Neural cell (in vitro differentiated cells): Measurements from ENCODE around the gene RNF7. TPM values are rescaled to one million over a fixed set of nuclear protein-coding genes. Genes with fewer than 3 reads are reported as not detected.
"Not testable (repeated sequence)": the region's sequence is repeated elsewhere in the genome, so short reads cannot be mapped to it uniquely, and the experiment has no call there.

Experiments
- H2AFZ ChIP-seq: fragments of 200-600, 300-800 bp; sonication (generic), shearing (Covaris generic); 2 replicates; pipeline ENCODE4 v1.6.0; 2014; ENCODE audit warnings: low read depth, mild to moderate bottlenecking, antibody characterized with exemption, low read length, moderate library complexity
- H3F3A ChIP-seq: fragments of 200-600 bp; shearing (Covaris generic); 2 replicates; pipeline ENCODE4 v1.6.1; 2016; ENCODE audit warnings: mild to moderate bottlenecking, moderate library complexity, mixed read lengths, antibody characterized with exemption, low read length; ENCODE audit not compliant: insufficient read depth, poor library complexity, severe bottlenecking
- H3K27ac ChIP-seq: fragments of 200-600, 300-800 bp; sonication (generic), shearing (Covaris generic); 2 replicates; pipeline ENCODE4 v1.5.1; 2014; ENCODE audit warnings: mild to moderate bottlenecking, low read length, moderate library complexity
- H3K27me3 ChIP-seq: fragments of 300-800, 200-600 bp; sonication (generic), shearing (Covaris generic); 2 replicates; pipeline ENCODE4 v1.6.0; 2014; ENCODE audit warnings: mild to moderate bottlenecking, low read depth, low read length, moderate library complexity; ENCODE audit not compliant: insufficient read depth
- H3K36me3 ChIP-seq: fragments of 300-800, 200-600 bp; sonication (generic), shearing (Covaris generic); 2 replicates; pipeline ENCODE4 v1.5.1; 2014; ENCODE audit warnings: mild to moderate bottlenecking, antibody characterized with exemption, low read length, moderate library complexity; ENCODE audit not compliant: insufficient read depth
- H3K4me2 ChIP-seq: fragments of 300-800, 200-600 bp; sonication (generic), shearing (Covaris generic); 2 replicates; pipeline ENCODE4 v1.6.0; 2014; ENCODE audit warnings: mild to moderate bottlenecking, low read length
- H3K4me3 ChIP-seq: fragments of 300-800, 200-600 bp; sonication (generic), shearing (Covaris generic); 2 replicates; pipeline ENCODE4 v1.5.1; 2014; ENCODE audit warnings: mild to moderate bottlenecking, low read length, moderate library complexity
- H3K79me2 ChIP-seq: fragments of 200-600 bp; shearing (Covaris generic); replicated peaks from 2 replicates; pipeline ENCODE4 v1.6.0; 2014; ENCODE audit warnings: mild to moderate bottlenecking, low read length, moderate library complexity; ENCODE audit not compliant: insufficient read depth
- H3K9ac ChIP-seq: fragments of 300-800, 200-600 bp; sonication (generic), shearing (Covaris generic); 2 replicates; pipeline ENCODE4 v1.6.1; 2016; ENCODE audit warnings: mild to moderate bottlenecking, low read length, mixed read lengths
- H3K9me2 ChIP-seq: fragments of 200-600 bp; shearing (Covaris generic); 2 replicates; pipeline ENCODE4 v1.6.1; 2016; ENCODE audit warnings: mild to moderate bottlenecking, low read length, mixed read lengths; ENCODE audit not compliant: insufficient read depth
- H3K9me3 ChIP-seq: fragments of 200-600, 300-800 bp; sonication (generic), shearing (Covaris generic); 2 replicates; pipeline ENCODE4 v1.6.1; 2016; ENCODE audit warnings: mild to moderate bottlenecking, mixed run types, low read length, moderate library complexity, mixed read lengths
- H4K20me1 ChIP-seq: fragments of 200-600 bp; shearing (Covaris generic); 2 replicates; pipeline ENCODE4 v1.6.1; 2016; ENCODE audit warnings: mild to moderate bottlenecking, mixed run types; ENCODE audit not compliant: insufficient read depth
- CTCF ChIP-seq: fragments of 450-650 bp; IDR thresholded peaks from 2 replicates; pipeline ENCODE4 v1.5.1; 2014; ENCODE audit warnings: antibody characterized with exemption, mild to moderate bottlenecking, moderate library complexity; ENCODE audit not compliant: poor library complexity, severe bottlenecking
- EP300 ChIP-seq: fragments of 450-650 bp; conservative IDR thresholded peaks from 2 replicates; pipeline ENCODE4 v1.6.1; 2014; ENCODE audit warnings: antibody characterized with exemption, mild to moderate bottlenecking, moderate library complexity; ENCODE audit not compliant: poor library complexity, severe bottlenecking
- EZH2 ChIP-seq: fragments of 200-600, 300-800 bp; shearing (Covaris generic), sonication (generic); IDR thresholded peaks from 2 replicates; pipeline ENCODE4 v1.6.1; 2014; ENCODE audit warnings: antibody characterized with exemption, low read length, borderline replicate concordance, mild to moderate bottlenecking; ENCODE audit not compliant: insufficient read depth, poor library complexity, severe bottlenecking
- MXI1 ChIP-seq: fragments of 450-650 bp; conservative IDR thresholded peaks from 2 replicates; pipeline ENCODE4 v1.6.1; 2014; ENCODE audit warnings: antibody characterized with exemption, mild to moderate bottlenecking; ENCODE audit not compliant: poor library complexity, severe bottlenecking
- POLR2AphosphoS5 ChIP-seq: IDR thresholded peaks from 2 replicates; pipeline ENCODE4 v1.6.1; 2012
- RAD21 ChIP-seq: fragments of 450-650 bp; conservative IDR thresholded peaks from 2 replicates; pipeline ENCODE4 v1.6.1; 2014; ENCODE audit warnings: antibody characterized with exemption, mild to moderate bottlenecking, moderate library complexity
- SMC3 ChIP-seq: fragments of 450-650 bp; conservative IDR thresholded peaks from 2 replicates; pipeline ENCODE4 v1.6.1; 2014; ENCODE audit warnings: antibody characterized with exemption, mild to moderate bottlenecking, moderate library complexity; ENCODE audit not compliant: poor library complexity
- TAF1 ChIP-seq: IDR thresholded peaks from 2 replicates; pipeline ENCODE4 v1.6.1; 2012; ENCODE audit warnings: low read depth
- polyA minus RNA-seq: library from RNA; depleted of rRNA, polyadenylated mRNA; stranded (reverse); fragments of >200 nt; gene quantifications from 2 replicates; pipeline ENCODE4 v1.2.3, GENCODE V29; 2014
- polyA plus RNA-seq: library from polyadenylated mRNA; depleted of rRNA; stranded (reverse); fragments of >200 nt; gene quantifications from 2 replicates; pipeline ENCODE4 v1.2.3, GENCODE V29; 2014
- TF ChIP-seq, protein P1 (sequence below): IDR thresholded peaks from 2 replicates; pipeline ENCODE4 v1.6.1; 2012; ENCODE audit warnings: borderline replicate concordance

RNF7 gene
- 170 and 192 TPM in 2 replicates for polyA plus RNA-seq
- polyA minus RNA-seq = 47.0 and 58.0 TPM in 2 replicates

DNA sequence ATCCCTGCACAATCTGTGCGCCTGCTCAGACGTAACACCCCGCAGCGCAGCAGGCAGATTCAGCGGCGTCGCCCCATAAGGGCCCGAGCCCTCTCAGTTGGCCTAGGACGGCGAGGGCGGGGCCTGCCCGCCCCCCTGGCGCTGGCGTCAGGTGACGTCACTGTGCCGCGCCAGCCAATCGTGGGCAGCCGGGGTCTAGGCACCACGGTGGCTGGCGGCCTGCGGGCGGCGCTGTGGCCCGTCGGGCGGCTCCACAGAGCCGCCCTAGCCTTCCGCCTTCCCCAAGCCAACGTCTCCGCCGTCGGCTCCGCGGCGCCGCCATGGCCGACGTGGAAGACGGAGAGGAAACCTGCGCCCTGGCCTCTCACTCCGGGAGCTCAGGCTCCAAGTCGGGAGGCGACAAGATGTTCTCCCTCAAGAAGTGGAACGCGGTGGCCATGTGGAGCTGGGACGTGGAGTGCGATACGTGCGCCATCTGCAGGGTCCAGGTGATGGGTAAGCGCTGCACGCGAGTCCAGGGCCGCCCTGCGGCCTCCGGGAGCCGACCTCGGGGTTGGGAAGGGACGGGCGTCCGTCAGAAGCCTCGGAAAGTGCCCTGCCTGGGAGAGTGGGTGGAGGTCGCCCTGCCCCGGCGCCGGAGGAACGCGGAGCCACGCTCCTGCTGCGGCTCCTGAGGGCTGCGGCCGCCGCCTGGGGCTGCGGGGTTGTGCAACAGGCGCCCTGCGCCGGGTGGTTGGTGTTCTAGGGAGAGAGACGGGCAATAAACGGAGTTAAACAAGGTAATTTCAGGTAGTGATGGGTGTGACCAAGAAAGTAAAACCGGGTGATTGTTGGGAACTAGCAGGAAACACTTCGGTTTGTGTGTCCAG is at the start of gene RNF7:
TSS of gene RNF7 (plus strand) at position 277 of the 869 bp plus-strand sequence. CDS start at position 321, 44 bp downstream.
- peak within 1 kb of the TSS; percentile 93 for H3K27ac ChIP-seq
- peaks cover 43% of the 10 kb centered on the region for H3K79me2 ChIP-seq
- no peaks in the 10 kb centered on the region for H3K27me3 ChIP-seq
- no peaks in the 10 kb centered on the region for H3K9me3 ChIP-seq
- H3K9ac ChIP-seq = peak within 1 kb of the TSS; percentile 93
- TF ChIP-seq EP300 (peak; percentile 78), POLR2AphosphoS5 (peak; percentile 74), EZH2 (no peak), RAD21 (peak; percentile 91), SMC3 (peak; percentile 86), CTCF (peak; percentile 100), MXI1 (peak; percentile 92), TAF1 (peak; percentile 72)
- TF ChIP-seq, protein P1, sequence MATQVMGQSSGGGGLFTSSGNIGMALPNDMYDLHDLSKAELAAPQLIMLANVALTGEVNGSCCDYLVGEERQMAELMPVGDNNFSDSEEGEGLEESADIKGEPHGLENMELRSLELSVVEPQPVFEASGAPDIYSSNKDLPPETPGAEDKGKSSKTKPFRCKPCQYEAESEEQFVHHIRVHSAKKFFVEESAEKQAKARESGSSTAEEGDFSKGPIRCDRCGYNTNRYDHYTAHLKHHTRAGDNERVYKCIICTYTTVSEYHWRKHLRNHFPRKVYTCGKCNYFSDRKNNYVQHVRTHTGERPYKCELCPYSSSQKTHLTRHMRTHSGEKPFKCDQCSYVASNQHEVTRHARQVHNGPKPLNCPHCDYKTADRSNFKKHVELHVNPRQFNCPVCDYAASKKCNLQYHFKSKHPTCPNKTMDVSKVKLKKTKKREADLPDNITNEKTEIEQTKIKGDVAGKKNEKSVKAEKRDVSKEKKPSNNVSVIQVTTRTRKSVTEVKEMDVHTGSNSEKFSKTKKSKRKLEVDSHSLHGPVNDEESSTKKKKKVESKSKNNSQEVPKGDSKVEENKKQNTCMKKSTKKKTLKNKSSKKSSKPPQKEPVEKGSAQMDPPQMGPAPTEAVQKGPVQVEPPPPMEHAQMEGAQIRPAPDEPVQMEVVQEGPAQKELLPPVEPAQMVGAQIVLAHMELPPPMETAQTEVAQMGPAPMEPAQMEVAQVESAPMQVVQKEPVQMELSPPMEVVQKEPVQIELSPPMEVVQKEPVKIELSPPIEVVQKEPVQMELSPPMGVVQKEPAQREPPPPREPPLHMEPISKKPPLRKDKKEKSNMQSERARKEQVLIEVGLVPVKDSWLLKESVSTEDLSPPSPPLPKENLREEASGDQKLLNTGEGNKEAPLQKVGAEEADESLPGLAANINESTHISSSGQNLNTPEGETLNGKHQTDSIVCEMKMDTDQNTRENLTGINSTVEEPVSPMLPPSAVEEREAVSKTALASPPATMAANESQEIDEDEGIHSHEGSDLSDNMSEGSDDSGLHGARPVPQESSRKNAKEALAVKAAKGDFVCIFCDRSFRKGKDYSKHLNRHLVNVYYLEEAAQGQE = peak; percentile 67
- no peaks in the 10 kb centered on the region for H3K9me2 ChIP-seq
- H3K36me3 ChIP-seq = no peaks in the 10 kb centered on the region
- peak within 1 kb of the TSS; percentile 92 for H2AFZ ChIP-seq
- peak within 1 kb of the TSS; percentile 81 for H3K4me2 ChIP-seq
- H4K20me1 ChIP-seq = no peaks in the 10 kb centered on the region
- peak within 1 kb of the TSS; percentile 98 for H3K4me3 ChIP-seq
- H3F3A ChIP-seq = no peaks in the 10 kb centered on the region

DNA sequence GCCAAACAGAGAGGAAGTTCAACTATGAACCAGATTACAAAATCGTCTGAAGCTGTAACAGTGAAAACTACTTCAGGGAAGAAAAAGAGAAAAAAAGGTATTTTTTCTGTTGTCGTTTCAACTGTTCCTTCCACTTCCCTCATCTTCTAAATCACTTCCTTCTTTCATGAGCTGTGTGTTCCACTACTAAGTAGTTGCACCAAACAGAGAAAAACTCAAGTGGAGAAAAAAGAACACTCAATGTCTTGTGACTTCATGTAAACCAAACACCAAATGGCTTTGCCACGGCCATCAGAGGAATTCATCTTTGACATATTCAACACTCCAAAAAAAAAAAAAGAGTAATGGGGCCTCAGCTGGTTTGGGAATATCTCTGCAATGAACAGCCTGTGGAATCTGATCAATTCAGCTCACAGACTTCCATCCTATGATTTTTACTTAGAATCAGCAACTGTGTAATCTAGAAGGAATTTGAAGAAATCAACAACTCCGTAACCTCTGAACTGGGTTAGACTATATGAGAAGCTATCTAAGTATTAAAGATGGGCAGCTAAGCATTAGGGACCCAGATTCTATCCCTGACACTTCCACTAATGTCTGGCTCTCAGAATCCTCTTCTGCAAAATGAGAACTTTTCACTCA is 47.5 kb upstream of the RNF7 start:
- Histone ChIP-seq H3K27me3 (no peaks in the 10 kb centered on the region), H3K4me2 (no peak overlapping the region), H3K9me2 (no peaks in the 10 kb centered on the region), H3K9me3 (no peaks in the 10 kb centered on the region), H3K27ac (no peak overlapping the region), H2AFZ (no peak overlapping the region), H3F3A (no peaks in the 10 kb centered on the region), H4K20me1 (no peaks in the 10 kb centered on the region), H3K36me3 (no peaks in the 10 kb centered on the region), H3K9ac (no peak overlapping the region), H3K4me3 (no peak overlapping the region), H3K79me2 (no peaks in the 10 kb centered on the region)
- TF ChIP-seq POLR2AphosphoS5 = no peak
- no peak for TF ChIP-seq EZH2
- no peak for TF ChIP-seq SMC3
- TF ChIP-seq MXI1 = no peak
- no peak for TF ChIP-seq CTCF
- TF ChIP-seq TAF1 = no peak

DNA sequence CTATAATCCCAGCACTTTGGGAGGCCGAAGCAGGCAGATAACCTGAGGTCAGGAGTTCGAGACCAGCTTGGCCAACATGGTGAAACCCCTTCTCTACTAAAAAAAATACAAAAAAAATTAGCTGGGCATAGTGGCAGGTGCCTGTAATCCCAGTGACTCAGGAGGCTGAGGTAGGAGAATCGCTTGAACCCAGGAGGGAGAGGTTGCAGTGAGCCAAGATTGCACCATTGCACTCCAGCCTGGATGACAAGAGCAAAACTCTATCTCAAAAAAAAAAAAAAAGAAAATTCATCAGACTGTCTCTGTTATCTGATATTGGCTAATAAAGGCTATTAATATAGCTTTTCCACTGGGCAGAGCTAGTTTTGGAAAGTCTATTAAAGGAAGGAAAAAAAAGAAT is 46.6 kb upstream of the RNF7 start:
- not testable (repeated sequence) for H3K9ac ChIP-seq, H3K4me2 ChIP-seq, H3K4me3 ChIP-seq, H3K27ac ChIP-seq, H3K9me3 ChIP-seq, H3F3A ChIP-seq, H3K36me3 ChIP-seq, H3K9me2 ChIP-seq, H4K20me1 ChIP-seq, H2AFZ ChIP-seq, H3K79me2 ChIP-seq, H3K27me3 ChIP-seq
